Activated CD4-positive, alpha-beta T cell treated with anti-CD3 and anti-CD28 coated beads, Interleukin-2, amount 50 U/mL, for 16 hours (primary cell): Measurements from ENCODE around the gene FTO.

ENCODE experiments used
- DNase-seq: peaks from one replicate; pipeline ENCODE4 v3.0.0-alpha.2; 2020

FTO gene

DNA sequence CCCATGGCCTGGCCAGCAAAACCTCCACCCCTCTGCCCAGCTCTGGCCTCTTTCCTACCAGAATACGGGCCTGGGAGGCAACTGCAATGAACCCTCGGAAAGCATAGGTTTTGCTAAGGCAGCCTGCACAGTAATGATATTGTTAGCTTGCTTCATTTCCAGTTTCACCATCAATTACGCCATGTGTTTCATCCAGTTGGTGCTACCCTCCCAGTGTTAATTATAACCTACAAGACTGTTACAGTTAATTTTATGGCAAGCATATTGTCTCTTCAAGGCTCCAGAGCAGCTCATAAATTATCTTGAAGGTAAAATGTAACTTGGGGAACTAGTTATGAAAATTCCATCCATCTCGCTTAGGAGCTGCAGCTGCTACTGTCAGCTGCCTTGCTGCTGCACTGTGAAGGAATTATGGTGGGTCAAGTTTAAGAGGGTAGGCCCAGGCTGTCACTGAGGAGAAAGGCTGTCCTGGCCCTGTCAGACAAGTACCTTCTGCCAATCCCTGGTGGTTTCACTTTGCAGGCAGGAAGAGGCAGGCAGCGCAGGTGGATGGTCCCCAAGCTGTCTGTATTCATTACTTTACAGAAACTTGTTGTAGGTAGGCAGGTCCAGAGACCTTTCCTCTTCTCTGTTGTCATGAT is 242.9 kb downstream of the FTO start:
- no peak for DNase-seq

DNA sequence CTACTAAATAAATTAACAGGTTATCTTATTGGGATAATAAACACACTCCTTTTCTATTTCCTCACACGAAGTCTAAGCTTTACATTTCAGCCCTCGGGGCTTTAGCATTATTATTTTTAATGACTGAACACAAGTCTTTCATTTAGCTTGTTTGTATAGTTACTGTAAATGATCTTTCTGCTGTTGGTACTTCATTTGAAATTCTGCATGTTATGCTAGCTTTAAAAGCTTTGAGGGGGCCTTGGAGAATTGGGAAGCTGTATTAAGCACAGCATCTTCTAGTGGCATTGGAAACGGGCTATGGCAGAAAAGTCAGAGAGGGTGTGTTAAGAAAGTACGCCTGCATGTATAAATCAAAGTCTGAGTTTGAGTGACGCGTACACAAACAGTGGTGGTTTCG is 243.7 kb downstream of the FTO start:
- no peak for DNase-seq

DNA sequence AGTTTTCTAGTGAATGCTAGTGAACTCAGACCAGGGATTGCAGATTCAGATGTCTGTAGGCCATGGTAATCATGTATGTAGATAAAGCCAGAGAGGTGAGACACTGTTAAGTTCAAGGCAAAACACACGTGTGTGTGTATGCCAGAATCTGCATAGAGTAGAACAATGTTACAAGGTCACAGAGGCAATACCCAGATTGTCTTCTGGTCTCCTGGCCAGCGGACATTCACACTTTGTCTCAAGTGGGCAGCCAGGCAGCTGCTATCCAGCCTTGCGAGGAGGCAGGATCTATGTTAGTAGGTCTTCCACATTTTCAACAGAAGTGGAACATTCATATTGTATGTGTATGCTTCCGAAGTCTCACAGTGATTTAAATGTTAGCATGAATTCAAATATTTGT is 244.4 kb downstream of the FTO start:
- DNase-seq, result no peak

DNA sequence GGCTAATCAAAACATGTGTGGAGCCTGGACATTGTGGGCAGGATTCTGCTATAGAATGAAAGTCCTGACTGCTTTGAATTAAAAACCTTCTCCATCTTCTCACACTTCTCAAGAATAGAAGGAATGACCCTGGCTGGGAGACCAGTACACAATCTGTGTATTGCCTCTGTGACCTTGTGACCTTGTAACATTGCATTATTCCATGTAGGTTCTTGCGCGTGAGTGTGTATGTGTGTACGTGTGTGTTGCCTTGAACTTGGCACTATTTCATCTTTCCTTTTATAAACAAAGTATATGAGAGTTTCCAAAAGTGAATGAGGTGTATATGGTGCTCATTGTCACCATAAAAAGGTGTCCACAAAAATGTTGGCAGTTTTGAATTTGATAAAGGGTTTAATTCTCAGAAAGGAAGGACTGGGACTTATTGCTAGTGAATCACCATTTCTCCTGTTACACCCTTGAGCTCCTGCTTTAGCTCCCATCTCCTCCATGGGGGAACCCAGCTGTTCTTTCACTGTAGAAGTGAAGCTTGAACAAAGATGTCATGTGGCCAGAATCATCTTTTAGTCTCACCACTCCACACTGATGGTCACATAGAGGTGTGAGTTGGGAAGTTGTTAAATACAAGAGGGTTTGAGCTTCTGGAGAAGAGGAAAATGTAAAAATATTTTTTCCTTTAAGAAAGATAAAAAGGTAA is 244.9 kb downstream of the FTO start:
- no peak for DNase-seq

DNA sequence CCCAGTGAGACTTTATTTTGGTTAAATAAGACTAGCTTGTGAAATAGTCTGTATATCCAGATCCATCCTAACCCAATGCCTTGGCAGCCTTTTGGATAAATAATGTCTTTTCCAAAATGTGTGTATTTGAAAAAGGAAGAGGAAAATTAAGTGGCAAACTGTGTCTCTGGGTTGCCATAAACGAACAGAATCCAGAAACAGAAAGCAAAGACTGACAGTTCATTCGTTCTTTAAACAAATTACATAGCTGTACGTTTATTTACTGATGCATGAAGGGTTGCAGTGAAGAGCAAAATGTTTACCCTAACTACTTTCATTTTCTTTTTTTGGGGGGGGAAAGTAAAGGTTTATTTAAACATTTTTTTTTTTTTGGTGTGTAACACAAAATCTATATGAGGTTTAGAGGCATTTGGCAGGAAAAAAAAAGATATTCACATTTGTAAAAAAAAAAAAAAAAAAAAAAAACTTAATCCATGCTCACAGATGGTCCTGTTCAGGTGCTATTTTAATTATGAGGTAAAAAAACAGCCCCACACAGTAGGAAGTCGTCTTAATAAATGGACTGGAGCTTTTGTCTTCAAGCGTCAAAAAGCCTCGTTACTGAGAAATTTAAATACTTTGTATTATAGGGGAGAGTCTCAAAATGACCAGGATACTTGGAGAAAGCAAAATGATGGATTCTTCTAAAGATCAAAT is 245.9 kb downstream of the FTO start:
- no peak for DNase-seq

DNA sequence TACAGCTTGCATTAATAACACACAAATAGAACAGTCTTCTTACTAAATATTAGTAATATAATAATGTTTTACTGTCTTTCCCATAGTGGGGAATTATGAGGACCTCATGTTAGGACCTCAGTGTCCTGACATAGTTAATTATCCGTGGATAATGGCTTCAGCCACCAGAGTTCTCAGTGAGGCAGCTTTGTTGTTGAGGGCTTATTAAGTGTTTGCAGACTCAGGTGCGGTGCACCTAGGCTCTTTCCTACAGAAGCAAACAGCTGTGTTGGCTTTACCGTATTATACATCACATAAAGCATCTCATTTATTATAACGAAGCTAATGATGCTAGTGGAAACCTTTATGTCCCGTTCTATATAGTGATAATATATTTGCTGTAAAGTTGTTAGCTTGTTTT is 246.7 kb downstream of the FTO start:
- DNase-seq, result no peak

DNA sequence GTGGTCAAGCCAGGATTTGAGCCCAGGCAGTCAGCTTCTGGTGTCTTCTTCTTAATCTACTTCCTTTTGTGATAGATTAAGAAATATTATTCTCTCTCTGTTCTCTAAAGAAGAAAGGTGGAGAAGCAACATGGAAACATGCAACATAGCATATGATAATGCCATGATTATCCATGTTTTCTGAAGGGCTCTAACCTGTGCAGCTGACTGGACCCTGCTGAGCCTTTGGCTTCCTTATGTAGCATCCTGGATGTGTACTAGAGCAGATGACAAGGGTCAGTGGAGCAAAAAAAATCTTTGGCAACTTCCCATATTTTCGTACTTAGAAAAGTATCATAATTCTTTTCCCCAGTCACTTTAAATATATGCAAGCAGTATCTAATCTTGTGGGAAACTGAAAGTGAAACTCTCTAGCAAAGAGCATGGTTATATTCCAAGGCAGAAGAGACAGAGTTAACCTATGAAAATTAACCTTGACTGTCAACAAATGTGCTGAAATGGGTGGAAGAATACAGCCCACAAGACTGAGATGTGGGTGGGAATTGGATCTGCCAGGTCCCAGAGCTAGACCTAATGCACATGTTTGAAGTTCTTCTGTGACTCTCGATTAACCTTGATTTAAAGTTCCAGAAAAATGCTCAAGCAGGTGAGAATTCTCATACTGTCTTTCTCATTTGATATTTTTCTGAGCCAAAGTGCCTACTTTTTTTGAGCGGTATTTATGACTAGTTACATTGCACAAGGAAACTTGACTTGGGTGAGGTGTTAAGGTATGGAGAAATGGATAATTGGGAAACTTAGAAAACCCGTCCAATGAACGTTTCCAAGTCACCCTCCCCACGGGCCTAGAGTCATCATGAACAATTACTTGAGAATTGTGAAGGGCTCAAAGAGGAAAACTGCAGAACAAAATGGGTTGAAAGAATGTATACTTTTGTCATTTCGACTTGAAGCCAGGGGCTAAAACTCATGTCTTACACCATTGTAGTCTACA is 248.6 kb downstream of the FTO start:
- peak; percentile 4 for DNase-seq

DNA sequence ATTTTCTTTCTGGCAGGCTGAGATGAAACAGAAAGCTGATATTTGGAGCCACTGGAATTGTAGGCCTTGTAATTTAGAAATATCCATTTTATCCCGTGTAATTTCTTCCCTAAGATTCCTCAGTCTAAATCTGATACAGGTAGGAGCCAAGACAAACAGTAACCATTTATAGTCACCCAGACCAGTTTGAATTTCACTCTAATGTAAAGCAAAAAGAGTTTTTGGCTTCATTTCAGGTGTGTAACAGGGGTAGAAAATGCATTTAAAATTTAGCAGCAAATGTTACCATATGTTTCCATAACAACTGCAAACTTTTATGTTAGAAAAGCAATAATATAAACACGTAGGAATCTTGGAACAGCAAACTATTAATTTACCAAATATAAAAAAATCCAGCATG is 249.4 kb downstream of the FTO start:
- no peak for DNase-seq

DNA sequence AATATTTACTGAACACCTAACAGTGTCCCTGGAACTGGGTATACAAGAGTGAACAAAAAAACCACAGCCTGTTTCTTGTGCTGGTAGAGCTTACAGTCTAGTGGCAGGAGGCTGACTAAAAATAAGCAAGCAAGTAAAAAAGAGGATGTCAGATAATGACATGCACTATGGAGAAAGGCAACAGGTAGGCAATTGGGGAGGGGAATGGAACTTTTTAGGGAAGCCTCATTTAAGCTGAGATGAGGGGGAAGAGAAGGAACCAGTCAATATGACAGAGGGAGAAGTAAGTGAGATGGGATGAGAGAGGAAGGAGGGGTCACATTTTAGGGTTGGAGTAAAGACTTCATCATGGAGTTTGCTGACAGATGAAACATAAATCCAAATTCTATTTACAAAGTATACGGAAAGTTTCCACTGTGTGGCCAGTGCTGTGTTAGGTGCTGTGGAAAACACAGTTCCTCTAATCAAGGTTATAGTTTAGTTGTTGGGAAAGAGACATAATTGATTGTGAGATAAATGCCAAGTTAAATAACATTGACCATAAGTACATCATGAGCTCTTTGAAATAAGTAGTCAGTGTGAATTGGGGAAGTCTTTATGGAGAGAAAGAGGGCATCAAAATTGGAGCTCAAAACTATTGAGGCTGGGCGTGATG is 251.4 kb downstream of the FTO start:
- DNase-seq, result no peak

DNA sequence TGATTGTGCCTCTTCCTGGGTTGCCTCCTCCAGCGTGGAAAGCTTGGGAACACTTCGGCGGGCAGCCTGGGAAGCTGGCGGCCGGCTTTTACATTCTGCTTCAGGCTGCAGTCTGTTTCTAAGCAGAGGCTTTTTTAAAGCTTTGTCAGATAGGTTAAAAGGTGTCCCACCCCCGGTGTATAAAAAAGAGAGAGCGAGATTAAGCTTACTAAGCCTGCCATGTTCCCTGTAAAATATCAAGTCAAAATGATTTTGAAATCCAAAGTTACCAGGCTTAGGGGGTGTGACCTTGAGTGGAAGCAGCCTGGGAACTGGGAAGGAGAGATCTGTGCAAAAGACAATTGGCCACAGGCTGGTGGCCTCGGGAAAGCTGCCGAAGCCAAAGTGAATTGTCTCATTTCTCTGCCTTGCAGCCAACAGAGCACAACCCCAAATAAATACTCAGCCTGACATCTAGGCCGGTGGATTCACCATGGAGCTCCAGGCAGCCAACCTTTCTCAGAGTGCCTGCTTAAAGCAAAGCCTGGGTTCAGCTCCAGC is 254.5 kb downstream of the FTO start:
- no peak for DNase-seq

DNA sequence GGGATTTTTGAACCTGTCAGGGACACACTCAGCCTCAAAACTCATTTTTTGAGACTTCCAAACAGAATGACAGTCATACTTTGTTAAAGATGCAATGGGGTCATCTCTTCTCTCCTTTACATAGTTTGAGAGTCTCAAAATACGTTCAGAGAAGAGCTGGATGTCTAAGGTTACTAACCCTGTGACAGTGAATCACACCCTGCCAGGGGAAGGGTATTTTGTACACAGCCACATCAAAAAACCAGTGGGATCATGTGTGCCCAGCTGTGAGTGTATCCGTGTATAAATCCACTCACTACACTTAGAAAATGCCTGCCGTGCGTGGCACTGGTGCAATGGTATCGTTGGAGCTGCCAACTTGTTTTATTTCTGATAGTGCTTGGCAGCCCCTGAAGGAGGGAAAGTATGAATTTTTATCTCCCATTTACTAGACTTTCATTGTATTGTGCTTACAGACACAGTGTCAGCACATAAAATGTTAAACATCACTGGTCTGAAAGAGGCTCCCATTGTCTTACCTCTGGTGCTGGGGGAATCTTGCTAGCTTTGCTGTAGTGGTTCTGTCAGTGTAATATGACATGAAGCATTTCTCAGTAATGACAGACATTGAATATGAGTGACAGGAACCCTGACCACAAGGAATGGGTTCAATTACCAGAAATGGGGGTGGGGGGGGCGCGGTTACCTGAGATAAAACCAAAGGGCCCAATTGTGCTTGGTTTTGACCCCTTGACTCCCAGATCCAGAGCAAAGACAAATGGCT is 256.3 kb downstream of the FTO start:
- DNase-seq, result no peak

DNA sequence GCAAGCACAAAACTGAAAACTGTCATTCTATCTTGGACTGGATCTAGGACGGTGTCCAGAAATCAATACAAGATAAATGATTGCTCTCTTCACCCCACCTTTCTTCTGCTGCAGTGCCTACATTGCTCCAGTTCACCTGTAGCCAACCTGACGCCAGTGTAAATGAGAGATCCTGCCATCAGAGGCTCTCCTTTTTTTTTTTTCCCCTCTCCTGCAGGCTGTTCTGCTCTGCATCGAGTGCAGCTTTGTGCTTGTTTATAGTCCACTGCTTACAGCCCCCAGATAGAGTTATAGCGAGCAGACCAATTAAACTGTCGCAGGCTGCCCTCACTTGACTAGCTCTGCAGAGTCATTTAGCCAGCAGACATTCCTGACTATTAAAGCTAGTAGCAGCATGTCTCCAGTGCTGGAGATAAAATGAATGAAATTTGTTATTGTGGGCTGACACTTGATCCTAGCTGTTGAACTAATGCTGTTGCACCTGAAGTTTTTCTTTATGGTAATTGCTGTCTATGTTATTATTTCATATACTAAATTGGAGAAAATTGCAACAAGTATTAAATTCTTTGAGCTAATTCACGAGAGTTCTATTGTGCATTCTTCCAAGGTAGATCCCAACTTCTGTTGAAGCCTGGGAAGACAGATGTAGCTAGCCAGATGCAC is 257.1 kb downstream of the FTO start:
- no peak for DNase-seq

DNA sequence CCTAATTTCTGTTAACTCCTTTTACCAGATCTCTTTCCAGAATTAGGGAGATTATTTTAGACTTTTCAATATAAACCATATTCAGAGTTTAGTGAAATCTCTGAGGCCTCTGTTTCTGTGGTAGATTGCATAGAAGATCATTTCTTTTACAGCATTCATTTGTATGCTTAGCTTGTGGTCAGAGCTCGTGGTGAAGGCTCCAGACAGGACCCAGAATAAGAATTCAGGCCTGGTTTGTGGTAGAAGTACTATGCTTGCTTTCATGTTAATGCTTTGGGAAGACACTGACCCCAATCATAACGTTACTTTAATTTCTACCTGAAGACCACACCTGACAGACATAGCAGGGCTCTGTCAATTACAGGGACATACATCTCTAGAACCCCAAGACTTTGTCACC is 258.1 kb downstream of the FTO start:
- DNase-seq, result no peak

DNA sequence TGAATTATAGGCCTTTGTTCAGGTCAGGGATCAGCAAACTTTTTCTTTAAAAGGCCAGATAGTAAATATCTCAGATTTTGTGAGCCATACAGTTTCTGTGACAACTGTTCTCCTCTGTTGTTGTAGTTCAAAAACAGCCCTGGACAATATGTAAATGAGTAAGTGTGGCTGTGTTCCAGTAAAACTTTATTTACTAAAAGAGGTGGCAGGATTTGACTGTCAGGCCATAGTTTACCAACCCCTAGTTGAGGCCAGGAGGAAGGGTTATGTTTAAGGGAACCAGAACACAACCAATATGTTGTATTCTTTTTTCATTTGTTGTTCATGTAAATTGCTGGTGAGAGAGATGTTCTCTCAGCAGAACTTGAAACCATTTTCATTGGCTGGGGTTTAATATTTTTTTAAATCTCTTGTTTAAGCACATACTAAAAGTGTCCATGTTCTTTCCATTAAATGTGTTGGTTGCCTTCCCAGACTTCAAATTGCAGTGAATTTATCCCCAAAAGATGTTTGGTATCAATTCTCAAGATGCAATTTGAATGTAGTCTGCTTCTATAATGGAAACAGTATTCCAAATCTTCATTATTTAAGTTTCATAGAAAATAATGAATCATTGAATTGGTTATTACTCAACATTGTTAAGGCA is 260.3 kb downstream of the FTO start:
- DNase-seq, result no peak

DNA sequence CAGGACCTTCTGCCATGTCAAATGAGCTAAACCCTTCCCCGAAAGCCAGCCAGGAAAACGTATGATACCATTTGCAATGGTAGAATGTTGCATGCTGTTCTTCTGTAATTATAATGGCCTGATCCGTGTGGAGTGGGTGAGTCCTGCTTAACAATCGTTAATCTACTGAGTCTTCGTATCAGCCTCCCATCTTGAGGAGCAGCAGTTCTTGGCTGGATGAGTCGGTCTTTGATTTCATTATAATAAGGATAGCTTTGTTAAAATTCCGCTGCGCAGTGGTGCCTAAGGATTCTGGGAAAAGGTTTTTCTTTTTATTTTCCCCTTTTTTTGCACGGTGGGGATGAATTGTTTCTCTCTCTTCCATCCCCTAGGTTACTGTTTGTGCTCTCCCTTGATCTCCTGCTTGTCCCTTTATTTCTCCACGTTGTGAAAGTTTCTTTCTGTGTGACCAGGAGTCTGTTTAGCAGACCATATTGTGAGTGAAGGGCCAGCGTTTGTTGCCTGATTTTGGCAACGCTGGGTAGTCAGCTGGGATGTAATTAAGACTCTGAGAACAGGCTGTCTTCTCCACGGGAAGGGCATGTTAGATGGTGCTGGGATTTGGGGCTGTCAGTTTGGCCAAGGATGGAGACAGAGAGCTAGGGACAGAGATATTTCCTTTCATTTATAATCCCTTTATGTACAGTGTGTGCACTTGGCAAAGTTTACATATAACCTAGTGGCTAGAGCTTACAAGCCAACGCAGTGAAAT is 263.0 kb downstream of the FTO start:
- no peak for DNase-seq

DNA sequence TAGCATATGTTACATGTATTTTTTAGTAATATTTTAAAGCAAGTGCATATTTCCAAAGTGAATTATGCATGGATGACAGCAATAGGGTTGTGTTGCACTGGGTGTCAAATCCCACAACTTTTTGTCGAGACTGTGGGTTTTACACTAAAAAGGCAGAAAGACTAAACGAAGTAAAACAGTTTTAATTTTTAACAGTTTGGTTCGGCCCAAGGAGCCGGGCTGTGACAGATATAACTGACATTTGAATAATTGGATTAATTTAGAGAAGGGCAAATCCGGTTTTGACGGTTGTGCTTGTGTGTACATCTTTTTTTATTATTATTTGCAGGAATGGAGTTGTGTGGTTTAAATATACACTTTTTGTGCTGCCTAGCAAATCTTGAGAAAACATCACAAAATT is 263.6 kb downstream of the FTO start:
- DNase-seq, result no peak

DNA sequence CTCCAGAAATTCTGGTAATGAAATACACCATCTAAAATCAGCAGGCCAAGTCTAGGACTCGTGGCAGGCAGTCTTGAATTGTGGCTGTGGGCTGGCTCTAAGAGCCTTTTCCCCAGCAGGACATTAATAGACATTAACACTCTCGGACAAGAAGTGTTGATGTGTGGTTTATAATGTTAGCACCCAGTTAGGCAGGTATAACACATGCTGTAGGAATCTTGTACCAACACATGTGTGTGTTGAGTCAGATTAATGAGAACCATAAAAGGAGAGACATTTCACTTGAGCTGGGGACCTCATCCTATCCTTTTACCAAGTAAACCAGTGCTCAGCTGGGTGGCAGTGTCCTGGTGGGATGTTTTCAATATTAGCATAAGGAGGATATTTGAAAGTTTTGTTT is 264.5 kb downstream of the FTO start:
- no peak for DNase-seq

DNA sequence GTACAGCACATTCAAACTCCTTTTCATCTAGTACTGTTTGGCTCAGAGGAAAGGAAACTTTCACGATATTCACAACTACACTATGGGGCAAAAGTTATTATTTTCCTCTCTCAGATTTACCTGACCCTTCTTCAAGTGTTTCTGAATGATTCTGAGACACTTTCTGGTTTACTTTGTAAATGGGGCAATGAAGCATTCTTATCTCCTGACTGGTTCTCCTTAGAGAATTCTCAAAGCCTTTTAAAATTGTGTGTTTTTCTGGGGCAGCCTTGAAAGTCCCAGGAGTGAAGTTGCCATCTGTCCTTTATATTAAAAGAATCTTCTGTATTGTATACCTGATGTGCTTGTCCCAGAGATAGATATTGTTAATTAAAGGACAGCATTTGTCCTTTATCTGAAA is 264.9 kb downstream of the FTO start:
- DNase-seq, result no peak

DNA sequence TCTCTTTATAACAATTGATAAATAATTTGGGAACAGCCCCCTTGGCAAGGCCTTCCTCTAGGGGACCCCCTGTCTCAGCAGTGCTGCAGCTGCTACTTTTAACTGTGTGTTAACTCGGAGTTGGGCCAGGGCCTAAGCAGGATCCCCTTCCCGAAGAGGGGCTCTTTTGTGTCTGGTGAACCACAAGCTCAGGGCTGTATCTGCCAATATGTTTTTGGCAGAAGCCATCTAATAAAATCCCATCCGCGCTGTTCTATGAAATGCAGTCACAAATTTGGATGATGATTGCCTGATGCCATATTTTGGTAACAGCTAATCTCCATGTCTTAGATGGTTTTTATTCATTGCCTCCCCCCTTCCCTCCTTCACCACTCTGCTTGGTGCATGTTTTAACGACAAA is 267.7 kb downstream of the FTO start:
- no peak for DNase-seq

DNA sequence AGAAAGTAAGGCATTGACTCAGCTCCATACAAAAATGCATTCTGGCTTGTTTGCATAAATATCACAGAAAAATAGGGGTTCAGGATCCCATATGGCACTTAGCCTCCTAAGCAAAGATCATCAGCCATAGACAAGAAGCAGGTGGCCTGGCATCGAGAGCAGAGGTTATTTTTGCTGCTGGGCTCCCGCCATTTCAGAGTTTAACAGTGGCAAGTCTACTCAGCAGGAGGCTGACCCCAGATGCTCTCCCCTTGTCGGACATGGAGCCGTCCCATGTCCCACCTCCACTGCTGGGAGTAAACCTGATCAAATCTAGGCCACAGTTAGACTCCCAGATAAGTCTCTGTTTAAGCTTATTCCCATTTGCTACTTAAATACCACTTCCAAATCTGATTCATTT is 269.1 kb downstream of the FTO start:
- DNase-seq, result no peak
